Measurements from ENCODE around the gene ADAMTSL5. TPM values are rescaled to one million over a fixed set of nuclear protein-coding genes. Genes with fewer than 3 reads are reported as not detected.

The ADAMTSL5 gene
- total RNA-seq, 2 donors from 2014 or later = 2.2 to 7.3 TPM

DNA sequence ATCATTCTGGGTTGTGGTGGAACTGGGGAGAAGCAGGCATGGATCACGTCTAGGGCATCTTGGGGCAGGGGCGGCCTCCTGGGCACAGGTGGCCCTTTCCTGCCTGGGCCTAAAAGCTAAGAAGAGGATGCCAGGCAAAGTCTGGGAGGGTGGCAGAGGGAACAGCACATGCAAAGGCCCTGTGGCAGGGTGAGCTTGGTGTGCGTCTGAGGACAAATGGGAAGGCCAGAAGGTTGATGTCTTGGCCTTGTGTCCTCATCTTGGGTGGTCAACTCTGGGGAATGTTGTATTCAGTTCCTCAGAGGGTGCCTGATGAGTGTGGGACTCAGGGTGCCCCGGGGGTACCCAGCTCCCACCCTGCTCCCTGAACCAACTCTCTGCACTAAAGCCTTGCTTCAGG is 5.7 kb upstream of the ADAMTSL5 start:
- Histone ChIP-seq H3K9ac (ENCODE audit: low read depth in 2 of 2, low read length in 2 of 2) (no peak overlapping the region), H3K4me1 (no peaks in the 10 kb centered on the region), H3K36me3 (no peaks in the 10 kb centered on the region), H3K27me3 (peaks cover 11% of the 10 kb centered on the region), H3K27ac (no peak overlapping the region), H3K4me3 (no peak overlapping the region), H3K9me3 (no peaks in the 10 kb centered on the region)
- TF ChIP-seq, protein P1, sequence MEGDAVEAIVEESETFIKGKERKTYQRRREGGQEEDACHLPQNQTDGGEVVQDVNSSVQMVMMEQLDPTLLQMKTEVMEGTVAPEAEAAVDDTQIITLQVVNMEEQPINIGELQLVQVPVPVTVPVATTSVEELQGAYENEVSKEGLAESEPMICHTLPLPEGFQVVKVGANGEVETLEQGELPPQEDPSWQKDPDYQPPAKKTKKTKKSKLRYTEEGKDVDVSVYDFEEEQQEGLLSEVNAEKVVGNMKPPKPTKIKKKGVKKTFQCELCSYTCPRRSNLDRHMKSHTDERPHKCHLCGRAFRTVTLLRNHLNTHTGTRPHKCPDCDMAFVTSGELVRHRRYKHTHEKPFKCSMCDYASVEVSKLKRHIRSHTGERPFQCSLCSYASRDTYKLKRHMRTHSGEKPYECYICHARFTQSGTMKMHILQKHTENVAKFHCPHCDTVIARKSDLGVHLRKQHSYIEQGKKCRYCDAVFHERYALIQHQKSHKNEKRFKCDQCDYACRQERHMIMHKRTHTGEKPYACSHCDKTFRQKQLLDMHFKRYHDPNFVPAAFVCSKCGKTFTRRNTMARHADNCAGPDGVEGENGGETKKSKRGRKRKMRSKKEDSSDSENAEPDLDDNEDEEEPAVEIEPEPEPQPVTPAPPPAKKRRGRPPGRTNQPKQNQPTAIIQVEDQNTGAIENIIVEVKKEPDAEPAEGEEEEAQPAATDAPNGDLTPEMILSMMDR (IDR thresholded peaks at IDR 0.05) = no peak
- intact Hi-C loops (cut with DNase I) = loop anchor here (10.0 kb wide), 1 partner anchor 234 kb away; the partner anchor contains the start of gene EFNA2
- DNase-seq = no peak

DNA sequence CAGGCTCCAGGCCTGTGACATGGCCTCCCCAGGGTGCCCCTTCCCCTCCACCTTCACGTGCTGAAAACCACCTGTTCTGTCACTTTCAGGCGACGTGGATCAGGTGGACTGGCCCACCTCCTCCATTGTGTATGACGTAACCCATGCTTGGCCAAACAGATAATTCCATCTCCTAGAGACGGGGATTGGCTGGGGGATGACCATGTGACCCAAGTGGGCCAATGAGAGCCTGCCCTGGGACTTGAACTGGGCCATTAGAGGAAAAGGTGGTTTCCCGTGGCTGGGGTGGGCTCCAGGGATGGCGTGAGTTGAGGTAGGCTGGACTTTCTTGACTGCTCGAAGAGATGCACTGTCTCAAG is 3.6 kb upstream of the ADAMTSL5 start:
- H3K27ac ChIP-seq = no peak overlapping the region
- peaks cover 4% of the 10 kb centered on the region for H3K27me3 ChIP-seq
- no peaks in the 10 kb centered on the region for H3K4me1 ChIP-seq
- H3K36me3 ChIP-seq = no peaks in the 10 kb centered on the region
- DNase-seq = no peak
- TF ChIP-seq, protein P1 (IDR thresholded peaks at IDR 0.05) = no peak
- H3K4me3 ChIP-seq = no peak overlapping the region
- no peak overlapping the region for H3K9ac ChIP-seq (ENCODE audit: low read depth in 2 of 2, low read length in 2 of 2)
- intact Hi-C loops (cut with DNase I) = loop anchor here (10.0 kb wide), 1 partner anchor 232 kb away; the partner anchor contains the start of gene EFNA2
- no peaks in the 10 kb centered on the region for H3K9me3 ChIP-seq

DNA sequence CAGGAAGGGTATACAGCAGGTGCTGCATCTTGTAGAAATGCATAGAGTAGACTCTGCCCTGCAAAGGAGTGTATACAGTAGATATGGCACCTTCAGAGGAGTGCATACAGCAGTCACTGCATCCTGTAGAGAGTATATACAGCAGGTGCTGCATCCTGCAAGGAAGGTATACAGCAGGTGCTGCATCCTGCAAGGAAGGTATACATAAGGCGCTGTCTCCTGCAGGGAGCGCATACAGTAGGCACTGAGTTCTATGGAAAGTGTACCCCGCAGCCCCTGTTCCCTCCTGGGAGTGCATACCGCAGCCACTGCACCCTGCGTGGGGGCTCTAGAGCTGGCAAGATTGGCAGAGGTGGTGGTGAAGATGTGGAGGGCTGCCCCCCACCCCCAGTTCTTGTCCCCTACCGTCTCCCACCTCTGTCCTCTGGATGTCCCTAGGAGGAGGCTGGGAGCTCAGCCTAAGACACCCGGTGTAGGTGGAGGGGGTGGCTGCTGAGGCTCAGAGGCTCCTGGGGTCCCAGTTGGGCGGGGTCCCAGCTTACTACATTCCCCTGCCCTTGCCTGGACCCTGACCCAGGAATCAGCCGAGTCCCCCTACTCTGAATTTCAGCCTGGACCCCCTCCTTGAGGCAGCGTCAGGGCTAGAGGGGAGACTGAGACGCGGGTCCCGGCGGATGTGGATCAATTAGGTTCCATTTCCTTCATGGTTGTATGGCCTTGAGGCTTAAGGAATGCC is 2.3 kb upstream of the ADAMTSL5 start:
- H3K9ac ChIP-seq (ENCODE audit: low read depth in 2 of 2, low read length in 2 of 2) = no peak overlapping the region
- no peaks in the 10 kb centered on the region for H3K36me3 ChIP-seq
- H3K4me1 ChIP-seq = no peaks in the 10 kb centered on the region
- intact Hi-C loops (cut with DNase I) = loop anchor here (10.0 kb wide), 1 partner anchor 230 kb away; the partner anchor contains the start of gene EFNA2
- H3K9me3 ChIP-seq = no peaks in the 10 kb centered on the region
- no peak overlapping the region for H3K27ac ChIP-seq
- DNase-seq = no peak
- TF ChIP-seq, protein P1 (IDR thresholded peaks at IDR 0.05) = no peak
- H3K4me3 ChIP-seq = no peak overlapping the region
- peaks cover 4% of the 10 kb centered on the region for H3K27me3 ChIP-seq

DNA sequence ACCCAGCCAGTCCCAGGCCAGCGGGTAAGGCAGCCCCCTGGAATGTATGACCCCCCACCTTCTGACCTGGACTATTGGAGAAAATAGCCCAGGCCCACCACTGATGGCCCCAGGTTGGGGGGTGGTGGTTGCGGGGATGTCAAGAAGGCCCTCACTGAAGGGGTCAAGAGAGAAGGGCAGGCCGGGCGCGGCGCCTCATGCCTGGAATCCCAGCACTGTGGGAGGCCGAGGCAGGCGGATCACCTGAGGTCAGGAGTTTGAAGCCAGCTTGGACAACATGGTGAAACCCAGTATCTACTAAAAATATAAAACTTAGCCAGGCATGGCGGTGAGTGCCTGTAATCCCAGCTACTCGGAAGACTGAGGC is 1.5 kb upstream of the ADAMTSL5 start:
- H3K27me3 ChIP-seq = peaks cover 4% of the 10 kb centered on the region
- DNase-seq = no peak
- no peaks in the 10 kb centered on the region for H3K4me1 ChIP-seq
- no peak overlapping the region for H3K4me3 ChIP-seq
- no peaks in the 10 kb centered on the region for H3K9me3 ChIP-seq
- intact Hi-C loops (cut with DNase I) = loop anchor here (10.0 kb wide), 1 partner anchor 229 kb away; the partner anchor contains the start of gene EFNA2
- no peaks in the 10 kb centered on the region for H3K36me3 ChIP-seq
- no peak overlapping the region for H3K9ac ChIP-seq (ENCODE audit: low read depth in 2 of 2, low read length in 2 of 2)
- H3K27ac ChIP-seq = no peak overlapping the region
- TF ChIP-seq, protein P1 (IDR thresholded peaks at IDR 0.05) = no peak

DNA sequence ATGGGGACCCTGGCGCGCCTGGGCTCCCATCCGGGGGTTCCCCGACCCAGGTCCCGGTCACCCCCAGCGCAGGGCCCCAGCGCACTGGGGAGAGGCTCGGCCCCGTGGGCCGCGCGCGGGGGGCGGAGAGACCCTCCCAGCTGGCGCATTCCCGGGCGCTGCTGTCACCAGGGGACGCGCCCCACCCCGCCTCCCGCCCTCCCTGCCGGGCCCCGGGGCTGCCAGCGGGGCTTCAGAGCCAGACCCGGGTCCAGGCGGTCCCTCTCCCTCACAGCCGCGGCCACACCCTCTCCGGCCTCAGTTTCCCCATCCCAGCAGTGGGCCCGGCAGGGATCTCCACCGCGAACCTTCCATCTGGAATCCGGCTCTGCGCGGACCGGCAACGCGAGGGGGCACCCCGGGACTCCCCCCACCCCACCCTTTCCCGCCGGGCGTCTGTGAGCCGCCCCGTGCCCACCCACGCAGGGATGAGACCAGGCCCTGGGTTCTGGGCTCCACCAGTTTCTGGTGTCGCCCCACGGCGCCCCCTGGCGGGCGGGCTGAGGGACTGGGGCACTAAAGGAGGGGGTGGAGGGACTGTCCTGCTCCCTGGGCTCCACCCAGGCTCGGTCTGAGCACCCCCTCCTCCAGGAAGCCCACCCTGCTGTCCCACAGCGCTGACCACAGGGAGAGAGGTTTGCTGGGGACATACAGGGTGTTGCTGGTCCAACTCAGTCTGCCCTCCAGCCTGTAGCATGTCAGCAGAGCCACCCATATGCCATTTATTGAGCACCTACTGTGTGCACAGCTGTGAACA is 878 bp upstream of the ADAMTSL5 start:
- Histone ChIP-seq H3K27ac (no peak overlapping the region), H3K4me1 (no peaks in the 10 kb centered on the region), H3K9ac (ENCODE audit: low read depth in 2 of 2, low read length in 2 of 2) (peak overlapping the region in 1 of 2 donors; percentile 84), H3K4me3 (peak overlapping the region; percentile 59), H3K9me3 (no peaks in the 10 kb centered on the region), H3K27me3 (peaks cover 4% of the 10 kb centered on the region), H3K36me3 (no peaks in the 10 kb centered on the region)
- TF ChIP-seq, protein P1 (IDR thresholded peaks at IDR 0.05) = peak; percentile 66
- DNase-seq = peak; percentile 63
- intact Hi-C loops (cut with DNase I) = loop anchor here (10.0 kb wide), 1 partner anchor 229 kb away; the partner anchor contains the start of gene EFNA2

Data from colonic mucosa (tissue), 4 donors.